PC-3 (cell line): Measurements from ENCODE around the gene ABCG4. TPM values are rescaled to one million over a fixed set of nuclear protein-coding genes. Genes with fewer than 3 reads are reported as not detected.

Source experiments
- ATAC-seq: fragments of 200-7000 bp; cut with Tn5 transposase; 2 replicates; pipeline ENCODE4 v1.9.1; 2020; ENCODE audit warnings: mild to moderate bottlenecking, moderate library complexity
- BruUV-seq: library from RNA; stranded (reverse); fragments of 400-500 nt; replicated peaks from 2 replicates; lab custom pipeline; 2021; lab: Mats Ljungman, UMichigan
- CTCF ChIA-PET: fragments of 300-600 bp; sonication (Branson Sonifier 250); formaldehyde crosslinking; loops from one replicate; lab custom pipeline; 2022; ENCODE audit warnings: antibody characterized with exemption; lab: Charles Lee
- POLR2A ChIA-PET: fragments of 300-600 bp; sonication (Branson Sonifier 250); formaldehyde crosslinking; loops from one replicate; lab custom pipeline; 2022; ENCODE audit warnings: antibody characterized with exemption; ENCODE audit not compliant: unreplicated experiment; lab: Charles Lee
- DNase-seq: peaks from one replicate; pipeline ENCODE4 v3.0.0-alpha.2; 2015
- H2AFZ ChIP-seq: fragments of 300-600 bp; sonication (generic); 2 replicates; pipeline ENCODE4 v1.6.0; 2016; ENCODE audit warnings: antibody characterized with exemption, low read length
- H3F3A ChIP-seq: fragments of 300-600 bp; sonication (generic); one replicate; pipeline ENCODE4 v1.6.0; 2017; ENCODE audit warnings: antibody characterized with exemption, low read length, control low read depth, mild to moderate bottlenecking; ENCODE audit not compliant: unreplicated experiment
- H3K27ac ChIP-seq: fragments of 300-600 bp; sonication (generic); 2 replicates; pipeline ENCODE4 v1.5.1; 2016; ENCODE audit warnings: mild to moderate bottlenecking, low read length
- H3K27me3 ChIP-seq: fragments of 300-600 bp; sonication (generic); 2 replicates; pipeline ENCODE4 v1.6.1; 2016; ENCODE audit warnings: low read length, mixed read lengths
- H3K36me3 ChIP-seq: fragments of 300-600 bp; sonication (generic); 2 replicates; pipeline ENCODE4 v1.6.1; 2016; ENCODE audit warnings: low read depth, mixed run types, low read length, mixed read lengths
- H3K4me1 ChIP-seq: fragments of 300-600 bp; sonication (generic); 2 replicates; pipeline ENCODE4 v1.5.1; 2016; ENCODE audit warnings: low read length; ENCODE audit not compliant: insufficient read depth
- H3K4me2 ChIP-seq: fragments of 300-600 bp; sonication (generic); 2 replicates; pipeline ENCODE4 v1.6.0; 2016; ENCODE audit warnings: low read length
- H3K4me3 ChIP-seq: fragments of 300-600 bp; sonication (generic); 2 replicates; pipeline ENCODE4 v1.5.1; 2016; ENCODE audit warnings: mild to moderate bottlenecking, low read length, mixed read lengths
- H3K79me2 ChIP-seq: fragments of 300-600 bp; sonication (generic); 2 replicates; pipeline ENCODE4 v1.6.1; 2017; ENCODE audit warnings: low read length, mixed read lengths
- H3K9ac ChIP-seq: fragments of 300-600 bp; sonication (generic); 2 replicates; pipeline ENCODE4 v1.6.0; 2016; ENCODE audit warnings: mild to moderate bottlenecking, low read length
- H3K9me2 ChIP-seq: fragments of 300-600 bp; sonication (generic); replicated peaks from 2 replicates; pipeline ENCODE4 v1.6.1; 2016; ENCODE audit warnings: mixed run types, low read length, mixed read lengths
- H3K9me3 ChIP-seq: fragments of 300-600 bp; sonication (generic); 2 replicates; pipeline ENCODE4 v1.6.1; 2016; ENCODE audit warnings: low read length, mixed read lengths
- H4K20me1 ChIP-seq: fragments of 300-600 bp; sonication (generic); 2 replicates; pipeline ENCODE4 v1.6.1; 2016; ENCODE audit warnings: low read length, mixed read lengths
- CTCF ChIP-seq: fragments of 300-600 bp; sonication (generic); conservative IDR thresholded peaks from 2 replicates; pipeline ENCODE4 v1.5.1; 2017; ENCODE audit warnings: antibody characterized with exemption, low read depth, mild to moderate bottlenecking, low read length
- EZH2 ChIP-seq: fragments of 300-600 bp; sonication (generic); IDR thresholded peaks from one replicate; pipeline ENCODE4 v1.6.1; 2017; ENCODE audit warnings: antibody characterized with exemption, mild to moderate bottlenecking, low read length; ENCODE audit not compliant: unreplicated experiment
- EZH2phosphoT487 ChIP-seq: fragments of 300-600 bp; sonication (generic); IDR thresholded peaks from 2 replicates; pipeline ENCODE4 v1.6.1; 2018; ENCODE audit warnings: mild to moderate bottlenecking, antibody characterized with exemption, low read length, borderline replicate concordance
- intact Hi-C: fragments of 100-400 bp; cut with micrococcal nuclease; formaldehyde crosslinking; loops from 2 replicates; pipeline ENCODE4 v1.9.0; 2023
- total RNA-seq: library from RNA; depleted of rRNA; stranded (reverse); fragments of >200 nt; gene quantifications from 2 replicates; pipeline ENCODE4 v1.2.3, GENCODE V29; 2014

ABCG4 gene
- total RNA-seq, 1 experiment from 2014 or later: 0.15 TPM

GRCh38 chr11:119179342-119179741, 30.5 kb downstream of the ABCG4 start:
- H3K4me2 ChIP-seq: no peak overlapping the region
- H3K9ac ChIP-seq: no peak overlapping the region
- H3K4me3 ChIP-seq: no peak overlapping the region
- ATAC-seq: no peak
- no peaks in the 10 kb centered on the region for H4K20me1 ChIP-seq
- DNase-seq: no peak
- H2AFZ ChIP-seq: no peak overlapping the region
- ChIA-PET CTCF (no interaction called here), POLR2A (no interaction called here)
- no peaks in the 10 kb centered on the region for H3F3A ChIP-seq
- H3K9me3 ChIP-seq: no peaks in the 10 kb centered on the region
- BruUV-seq: no TSS peak
- peaks cover 11% of the 10 kb centered on the region for H3K4me1 ChIP-seq
- H3K27me3 ChIP-seq: no peaks in the 10 kb centered on the region
- H3K27ac ChIP-seq: no peak overlapping the region
- H3K36me3 ChIP-seq: no peaks in the 10 kb centered on the region
- H3K79me2 ChIP-seq: no peaks in the 10 kb centered on the region
- no peaks in the 10 kb centered on the region for H3K9me2 ChIP-seq
- TF ChIP-seq CTCF: no peak
- TF ChIP-seq EZH2: no peak
- no peak for TF ChIP-seq EZH2phosphoT487
- intact Hi-C loops: no loop called here

GRCh38 chr11:119179983-119180382, 31.1 kb downstream of the ABCG4 start:
- POLR2A ChIA-PET: no interaction called here

GRCh38 chr11:119180729-119181676, 32.2 kb downstream of the ABCG4 start:
- no peak for TF ChIP-seq EZH2
- no peak for TF ChIP-seq CTCF
- no peak for TF ChIP-seq EZH2phosphoT487
- no peak overlapping the region for H3K4me3 ChIP-seq
- H3K27me3 ChIP-seq: no peaks in the 10 kb centered on the region
- H2AFZ ChIP-seq: no peak overlapping the region
- no peaks in the 10 kb centered on the region for H3K9me2 ChIP-seq
- H3K36me3 ChIP-seq: no peaks in the 10 kb centered on the region
- no peaks in the 10 kb centered on the region for H4K20me1 ChIP-seq
- ChIA-PET CTCF (no interaction called here), POLR2A (no interaction called here)
- no TSS peak for BruUV-seq
- no peak for ATAC-seq
- no peak overlapping the region for H3K27ac ChIP-seq
- intact Hi-C loops: no loop called here
- no peaks in the 10 kb centered on the region for H3K79me2 ChIP-seq
- H3K4me2 ChIP-seq: no peak overlapping the region
- H3K9me3 ChIP-seq: no peaks in the 10 kb centered on the region
- H3K9ac ChIP-seq: no peak overlapping the region
- H3K4me1 ChIP-seq: no peaks in the 10 kb centered on the region
- no peak for DNase-seq
- no peaks in the 10 kb centered on the region for H3F3A ChIP-seq

More at GRCh38 chr11:119179983-119180382, 31.1 kb downstream of the ABCG4 start:
- Histone ChIP-seq H2AFZ (no peak overlapping the region), H3K9ac (no peak overlapping the region), H3K4me1 (peaks cover 8% of the 10 kb centered on the region), H3K36me3 (no peaks in the 10 kb centered on the region), H4K20me1 (no peaks in the 10 kb centered on the region), H3K27me3 (no peaks in the 10 kb centered on the region), H3K4me3 (no peak overlapping the region), H3K27ac (no peak overlapping the region), H3F3A (no peaks in the 10 kb centered on the region), H3K9me2 (no peaks in the 10 kb centered on the region), H3K79me2 (no peaks in the 10 kb centered on the region), H3K4me2 (no peak overlapping the region), H3K9me3 (no peaks in the 10 kb centered on the region)
- no TSS peak for BruUV-seq
- intact Hi-C loops: no loop called here
- CTCF ChIA-PET: no interaction called here
- TF ChIP-seq EZH2phosphoT487 (no peak), EZH2 (no peak)
- DNase-seq: no peak
- no peak for ATAC-seq
